ENCODE results near the gene ANKRD18A.

Gene ANKRD18A

DNA sequence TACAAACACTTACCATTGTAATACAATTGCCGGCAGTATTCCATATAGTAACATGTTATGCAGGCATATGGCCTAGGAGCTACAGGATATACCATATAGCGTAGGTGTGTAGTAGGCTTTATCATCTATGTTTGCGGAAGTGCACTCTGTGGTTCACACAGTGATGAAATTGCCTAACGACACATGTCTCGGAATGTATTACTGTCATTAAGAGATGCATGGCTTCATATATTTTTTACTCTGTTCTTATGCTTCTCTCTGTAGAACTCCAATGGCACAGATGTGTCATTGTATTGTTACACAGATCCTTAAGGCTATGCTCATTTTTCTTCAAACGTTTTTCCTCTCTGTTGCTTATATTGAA is 19.2 kb upstream of the ANKRD18A start:
- Histone ChIP-seq H3K9me2 (replicated peaks; ENCODE audit: insufficient read depth, low read length) (no peaks in the 10 kb centered on the region), H3K27ac (ENCODE audit: low read depth, low read length) (no peak overlapping the region), H4K20me1 (ENCODE audit: low read depth, low read length) (no peaks in the 10 kb centered on the region), H3K9me3 (ENCODE audit: insufficient read depth, low read length) (no peaks in the 10 kb centered on the region), H3K4me3 (ENCODE audit: insufficient read depth, low read length, poor library complexity, severe bottlenecking) (no peak overlapping the region), H3K36me3 (ENCODE audit: low read length) (no peaks in the 10 kb centered on the region), H2AFZ (ENCODE audit: low read depth, low read length, severe bottlenecking) (no peak overlapping the region), H3K79me2 (ENCODE audit: insufficient read depth, low read length) (no peaks in the 10 kb centered on the region), H3K4me2 (ENCODE audit: low read depth, low read length, poor library complexity, severe bottlenecking) (no peak overlapping the region), H3F3A (ENCODE audit: insufficient read depth) (no peaks in the 10 kb centered on the region), H3K27me3 (ENCODE audit: low read length) (no peaks in the 10 kb centered on the region), H3K9ac (ENCODE audit: low read length) (no peak overlapping the region)
- TF ChIP-seq, protein P1, sequence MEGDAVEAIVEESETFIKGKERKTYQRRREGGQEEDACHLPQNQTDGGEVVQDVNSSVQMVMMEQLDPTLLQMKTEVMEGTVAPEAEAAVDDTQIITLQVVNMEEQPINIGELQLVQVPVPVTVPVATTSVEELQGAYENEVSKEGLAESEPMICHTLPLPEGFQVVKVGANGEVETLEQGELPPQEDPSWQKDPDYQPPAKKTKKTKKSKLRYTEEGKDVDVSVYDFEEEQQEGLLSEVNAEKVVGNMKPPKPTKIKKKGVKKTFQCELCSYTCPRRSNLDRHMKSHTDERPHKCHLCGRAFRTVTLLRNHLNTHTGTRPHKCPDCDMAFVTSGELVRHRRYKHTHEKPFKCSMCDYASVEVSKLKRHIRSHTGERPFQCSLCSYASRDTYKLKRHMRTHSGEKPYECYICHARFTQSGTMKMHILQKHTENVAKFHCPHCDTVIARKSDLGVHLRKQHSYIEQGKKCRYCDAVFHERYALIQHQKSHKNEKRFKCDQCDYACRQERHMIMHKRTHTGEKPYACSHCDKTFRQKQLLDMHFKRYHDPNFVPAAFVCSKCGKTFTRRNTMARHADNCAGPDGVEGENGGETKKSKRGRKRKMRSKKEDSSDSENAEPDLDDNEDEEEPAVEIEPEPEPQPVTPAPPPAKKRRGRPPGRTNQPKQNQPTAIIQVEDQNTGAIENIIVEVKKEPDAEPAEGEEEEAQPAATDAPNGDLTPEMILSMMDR (IDR thresholded peaks at IDR 0.05; ENCODE audit: insufficient read depth, low read length, poor library complexity, severe bottlenecking): no peak
- TF ChIP-seq EZH2phosphoT487 (conservative IDR thresholded peaks at IDR 0.05; ENCODE audit: low read length): no peak

DNA sequence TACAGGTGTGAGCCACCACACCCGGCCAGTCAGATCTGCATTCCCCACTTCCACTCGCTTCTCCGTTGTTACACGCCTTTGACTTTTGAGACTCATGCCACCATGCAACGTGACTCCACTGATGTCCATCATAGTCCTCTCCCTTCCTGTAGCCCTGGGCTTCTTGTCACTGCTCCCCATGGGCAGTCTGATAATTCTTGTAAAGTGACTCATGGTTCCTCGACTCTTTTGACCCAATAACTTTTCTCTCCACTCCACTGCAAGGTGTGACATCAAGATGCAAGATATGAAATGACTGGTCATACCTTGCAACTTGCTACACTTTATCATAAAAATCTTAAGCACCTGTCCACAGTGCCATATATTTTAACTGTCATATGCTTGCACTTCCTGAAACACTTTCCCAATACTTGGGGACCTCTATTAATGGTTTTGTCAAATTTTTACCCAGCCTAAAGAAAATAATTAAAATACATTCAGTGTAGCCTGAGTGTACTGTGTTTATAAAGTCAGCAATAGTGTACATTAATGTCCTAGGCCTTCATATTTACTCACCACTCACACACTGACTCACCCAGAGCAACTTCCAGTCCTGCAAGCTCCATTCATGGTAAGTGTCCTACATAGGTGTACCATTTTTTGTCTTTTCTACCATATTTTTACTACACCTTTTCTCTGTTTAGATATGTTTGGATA is 18.6 kb upstream of the ANKRD18A start:
- Histone ChIP-seq H4K20me1 (ENCODE audit: low read depth, low read length) (no peaks in the 10 kb centered on the region), H3K4me2 (ENCODE audit: low read depth, low read length, poor library complexity, severe bottlenecking) (no peak overlapping the region), H3K27me3 (ENCODE audit: low read length) (no peaks in the 10 kb centered on the region), H3F3A (ENCODE audit: insufficient read depth) (no peaks in the 10 kb centered on the region), H3K79me2 (ENCODE audit: insufficient read depth, low read length) (no peaks in the 10 kb centered on the region), H3K9ac (ENCODE audit: low read length) (no peak overlapping the region), H3K27ac (ENCODE audit: low read depth, low read length) (no peak overlapping the region), H3K4me3 (ENCODE audit: insufficient read depth, low read length, poor library complexity, severe bottlenecking) (no peak overlapping the region), H3K9me3 (ENCODE audit: insufficient read depth, low read length) (no peaks in the 10 kb centered on the region), H2AFZ (ENCODE audit: low read depth, low read length, severe bottlenecking) (no peak overlapping the region), H3K36me3 (ENCODE audit: low read length) (no peaks in the 10 kb centered on the region), H3K9me2 (replicated peaks; ENCODE audit: insufficient read depth, low read length) (no peaks in the 10 kb centered on the region)
- TF ChIP-seq, protein P1 (IDR thresholded peaks at IDR 0.05; ENCODE audit: insufficient read depth, low read length, poor library complexity, severe bottlenecking): no peak
- no peak for TF ChIP-seq EZH2phosphoT487 (conservative IDR thresholded peaks at IDR 0.05; ENCODE audit: low read length)

DNA sequence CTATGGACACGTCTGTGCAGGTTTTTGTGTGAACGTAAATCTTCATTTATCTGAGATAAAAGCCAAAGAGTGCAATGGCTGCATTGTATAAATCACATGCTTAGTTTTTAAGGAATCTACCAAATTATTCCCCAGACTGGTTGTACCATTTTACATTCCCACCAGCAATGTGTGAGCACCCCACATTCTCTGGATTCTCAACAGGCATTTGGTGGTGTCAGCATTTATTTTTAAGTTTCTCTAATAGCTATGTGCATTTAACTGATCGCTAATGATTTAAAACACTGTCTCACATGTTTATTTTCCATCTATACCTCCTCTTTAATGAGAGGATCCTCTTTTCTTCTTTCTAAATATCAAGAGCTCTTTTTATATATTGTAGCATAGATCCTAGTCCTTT is 13.9 kb upstream of the ANKRD18A start:
- no peak overlapping the region for H3K27ac ChIP-seq (ENCODE audit: low read depth, low read length)
- TF ChIP-seq EZH2phosphoT487 (conservative IDR thresholded peaks at IDR 0.05; ENCODE audit: low read length): no peak
- TF ChIP-seq, protein P1 (IDR thresholded peaks at IDR 0.05; ENCODE audit: insufficient read depth, low read length, poor library complexity, severe bottlenecking): no peak
- no peaks in the 10 kb centered on the region for H3K9me2 ChIP-seq (replicated peaks; ENCODE audit: insufficient read depth, low read length)
- H3K4me3 ChIP-seq (ENCODE audit: insufficient read depth, low read length, poor library complexity, severe bottlenecking): no peak overlapping the region
- no peaks in the 10 kb centered on the region for H3F3A ChIP-seq (ENCODE audit: insufficient read depth)
- H3K79me2 ChIP-seq (ENCODE audit: insufficient read depth, low read length): no peaks in the 10 kb centered on the region
- H3K9me3 ChIP-seq (ENCODE audit: insufficient read depth, low read length): no peaks in the 10 kb centered on the region
- no peak overlapping the region for H3K9ac ChIP-seq (ENCODE audit: low read length)
- H3K4me2 ChIP-seq (ENCODE audit: low read depth, low read length, poor library complexity, severe bottlenecking): no peak overlapping the region
- H3K27me3 ChIP-seq (ENCODE audit: low read length): no peaks in the 10 kb centered on the region
- no peak overlapping the region for H2AFZ ChIP-seq (ENCODE audit: low read depth, low read length, severe bottlenecking)
- H4K20me1 ChIP-seq (ENCODE audit: low read depth, low read length): no peaks in the 10 kb centered on the region
- H3K36me3 ChIP-seq (ENCODE audit: low read length): no peaks in the 10 kb centered on the region
